Epithelial cell of proximal tubule (primary cell): ENCODE measurements around the gene MARK4. TPM values are rescaled to one million over a fixed set of nuclear protein-coding genes. Genes with fewer than 3 reads are reported as not detected.
A peak's percentile ranks its signal among the peaks of the same experiment; 100 is the strongest.

Source experiments
- DNase-seq: peaks from one replicate; pipeline ENCODE4 v3.0.0-alpha.2; 2011; ENCODE audit warnings: low read depth
- H3K4me3 ChIP-seq: 2 replicates; pipeline ENCODE4 v1.5.1; 2011; ENCODE audit warnings: low read depth, mild to moderate bottlenecking, low read length
- CTCF ChIP-seq: conservative IDR thresholded peaks from 2 replicates; pipeline ENCODE4 v1.5.1; 2012; ENCODE audit warnings: low read depth, mild to moderate bottlenecking, low read length
- total RNA-seq: library from RNA; depleted of rRNA; stranded (reverse); fragments of >200 nt; gene quantifications from 2 replicates; pipeline ENCODE4 v1.2.3, GENCODE V29; 2015

Gene MARK4
- total RNA-seq = 12.6 and 15.0 TPM in 2 replicates

GRCh38 chr19:45250832-45251451 lies at the start of gene MARK4:
TSS of gene MARK4 (plus strand) at chr19:45251271. CDS start at chr19:45251589, 318 bp downstream.
- no peak for TF ChIP-seq CTCF
- DNase-seq = no peak
- peak within 1 kb of the TSS; percentile 92 for H3K4me3 ChIP-seq

GRCh38 chr19:45202637-45203036 lies 48.4 kb upstream of the MARK4 start:
- no peak overlapping the region for H3K4me3 ChIP-seq
- TF ChIP-seq CTCF = no peak
- DNase-seq = no peak

GRCh38 chr19:45205810-45206209 lies 45.3 kb upstream of the MARK4 start:
- no peak for DNase-seq
- H3K4me3 ChIP-seq = no peak overlapping the region
- no peak for TF ChIP-seq CTCF

- DNase-seq = no peak
- no peak overlapping the region for H3K4me3 ChIP-seq
- TF ChIP-seq CTCF = no peak
Observed at GRCh38 chr19:45206328-45206727, 44.7 kb upstream of the MARK4 start.

GRCh38 chr19:45211751-45212381 lies 39.2 kb upstream of the MARK4 start:
- no peak overlapping the region for H3K4me3 ChIP-seq
- no peak for DNase-seq
- TF ChIP-seq CTCF = no peak

GRCh38 chr19:45213031-45213430 lies 38.0 kb upstream of the MARK4 start:
- no peak overlapping the region for H3K4me3 ChIP-seq
- no peak for TF ChIP-seq CTCF
- no peak for DNase-seq
